Endothelial cell of umbilical vein (primary cell): ENCODE data around the gene POLR3B.

Experiments
- EZH2 ChIP-seq: IDR thresholded peaks from 2 replicates; pipeline ENCODE4 v1.6.1; 2012; ENCODE audit warnings: borderline replicate concordance, low read depth, mild to moderate bottlenecking, moderate library complexity, low read length, inconsistent platforms; ENCODE audit not compliant: severe bottlenecking
- MAX ChIP-seq: IDR thresholded peaks from 2 replicates; pipeline ENCODE4 v1.6.1; 2011; ENCODE audit not compliant: insufficient read depth, insufficient read length
- POLR2A ChIP-seq: IDR thresholded peaks from 2 replicates; pipeline ENCODE4 v1.6.1; 2012; ENCODE audit warnings: low read depth, mild to moderate bottlenecking, control low read depth, low read length
- TF ChIP-seq, protein P1 (sequence below), 2 donors: IDR thresholded peaks; 1 replicate in 1 of 2; 2 replicates in 1 of 2; pipeline ENCODE4 v1.5.1; 2011; ENCODE audit warnings: low read length in 2 of 2, mild to moderate bottlenecking in 2 of 2, moderate library complexity in 2 of 2, control low read depth in 1 of 2, inconsistent platforms in 1 of 2, low read depth in 1 of 2; ENCODE audit not compliant: insufficient read depth in 1 of 2; ENCODE audit errors: extremely low read depth in 1 of 2

- TF ChIP-seq, protein P1, sequence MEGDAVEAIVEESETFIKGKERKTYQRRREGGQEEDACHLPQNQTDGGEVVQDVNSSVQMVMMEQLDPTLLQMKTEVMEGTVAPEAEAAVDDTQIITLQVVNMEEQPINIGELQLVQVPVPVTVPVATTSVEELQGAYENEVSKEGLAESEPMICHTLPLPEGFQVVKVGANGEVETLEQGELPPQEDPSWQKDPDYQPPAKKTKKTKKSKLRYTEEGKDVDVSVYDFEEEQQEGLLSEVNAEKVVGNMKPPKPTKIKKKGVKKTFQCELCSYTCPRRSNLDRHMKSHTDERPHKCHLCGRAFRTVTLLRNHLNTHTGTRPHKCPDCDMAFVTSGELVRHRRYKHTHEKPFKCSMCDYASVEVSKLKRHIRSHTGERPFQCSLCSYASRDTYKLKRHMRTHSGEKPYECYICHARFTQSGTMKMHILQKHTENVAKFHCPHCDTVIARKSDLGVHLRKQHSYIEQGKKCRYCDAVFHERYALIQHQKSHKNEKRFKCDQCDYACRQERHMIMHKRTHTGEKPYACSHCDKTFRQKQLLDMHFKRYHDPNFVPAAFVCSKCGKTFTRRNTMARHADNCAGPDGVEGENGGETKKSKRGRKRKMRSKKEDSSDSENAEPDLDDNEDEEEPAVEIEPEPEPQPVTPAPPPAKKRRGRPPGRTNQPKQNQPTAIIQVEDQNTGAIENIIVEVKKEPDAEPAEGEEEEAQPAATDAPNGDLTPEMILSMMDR (IDR thresholded peaks at IDR 0.05; ENCODE audit: extremely low read depth in 1 of 2, insufficient read depth in 1 of 2, low read depth in 1 of 2, low read length in 2 of 2), result no peak
- no peak for TF ChIP-seq POLR2A
- TF ChIP-seq MAX, result no peak
- no peak for TF ChIP-seq EZH2
These were observed 1.1 kb downstream of the POLR3B start for GRCh38 chr12:106358396-106359241.
